Subcutaneous abdominal adipose tissue (tissue), 5 donors: Measurements from ENCODE around the gene KATNAL2.
"Not testable (repeated sequence)": the region's sequence is repeated elsewhere in the genome, so short reads cannot be mapped to it uniquely, and the experiment has no call there.

Source experiments
- H3K27ac ChIP-seq: one replicate; pipeline ENCODE4 v1.7.0; 2013; ENCODE audit warnings: low read depth, mild to moderate bottlenecking, inconsistent platforms, low read length, moderate library complexity
- H3K27me3 ChIP-seq, 5 donors: one replicate each; pipeline ENCODE4 v1.7.0; 2013; ENCODE audit warnings: low read length in 5 of 5, inconsistent platforms in 1 of 5; ENCODE audit not compliant: control insufficient read depth in 5 of 5, insufficient read depth in 4 of 5
- H3K36me3 ChIP-seq, 5 donors: one replicate each; pipeline ENCODE4 v1.7.0; 2013; ENCODE audit warnings: low read length in 5 of 5; ENCODE audit not compliant: control insufficient read depth in 5 of 5, insufficient read depth in 5 of 5
- H3K4me1 ChIP-seq, 5 donors: one replicate each; pipeline ENCODE4 v1.7.0; 2013; ENCODE audit warnings: low read length in 5 of 5, mild to moderate bottlenecking in 3 of 5, moderate library complexity in 1 of 5; ENCODE audit not compliant: control insufficient read depth in 5 of 5, insufficient read depth in 5 of 5
- H3K4me3 ChIP-seq, 5 donors: one replicate each; pipeline ENCODE4 v1.7.0; 2013; ENCODE audit warnings: low read length in 5 of 5, low read depth in 1 of 5
- H3K9ac ChIP-seq, 5 donors: one replicate each; pipeline ENCODE4 v1.7.0; 2013; ENCODE audit warnings: low read length in 5 of 5, mild to moderate bottlenecking in 4 of 5, moderate library complexity in 3 of 5
- H3K9me3 ChIP-seq, 5 donors: one replicate each; pipeline ENCODE4 v1.7.0; 2013; ENCODE audit warnings: low read length in 5 of 5; ENCODE audit not compliant: control insufficient read depth in 5 of 5
- donor health status: healthy.
- donor health status: healthy.
- donor health status: healthy.
- donor health status: healthy.
- donor health status: healthy.

Gene KATNAL2

DNA sequence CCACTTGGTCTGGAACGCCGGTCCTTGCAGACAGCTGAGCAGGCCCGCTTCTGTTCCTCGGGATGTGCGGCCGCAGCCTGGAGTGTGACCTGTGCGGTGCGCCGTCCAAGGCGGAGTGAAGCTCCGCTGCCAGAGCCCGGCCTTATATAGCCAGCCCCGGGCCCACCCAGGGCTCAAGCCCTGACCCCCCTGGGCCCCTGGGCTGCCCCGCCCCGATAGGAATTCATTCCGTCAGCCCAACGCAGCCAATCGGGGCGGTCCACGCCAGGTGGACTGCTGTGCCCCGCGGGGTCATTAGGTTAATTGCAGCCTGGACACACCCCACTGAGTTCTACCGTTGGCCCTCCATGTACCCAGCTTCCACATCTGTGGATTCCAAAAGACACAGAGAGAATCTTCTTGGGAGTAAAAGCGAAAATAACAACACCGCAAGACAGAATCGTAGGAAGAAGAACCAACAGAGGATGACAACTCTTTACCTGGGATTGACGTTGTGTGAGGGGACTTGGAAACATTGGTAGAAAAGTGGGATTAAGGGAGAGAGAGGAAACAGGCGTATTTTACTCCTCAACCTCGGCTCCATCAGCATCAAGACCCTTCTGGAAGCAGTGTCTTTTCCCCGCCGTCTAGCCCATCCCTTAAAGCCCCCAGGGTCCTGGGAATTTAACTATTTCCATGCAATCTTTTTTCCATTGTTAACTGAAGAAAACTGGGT lies 47.3 kb downstream of the KATNAL2 start:
- H3K9me3 ChIP-seq, H3K27me3 ChIP-seq, H3K4me1 ChIP-seq: not testable (repeated sequence)

DNA sequence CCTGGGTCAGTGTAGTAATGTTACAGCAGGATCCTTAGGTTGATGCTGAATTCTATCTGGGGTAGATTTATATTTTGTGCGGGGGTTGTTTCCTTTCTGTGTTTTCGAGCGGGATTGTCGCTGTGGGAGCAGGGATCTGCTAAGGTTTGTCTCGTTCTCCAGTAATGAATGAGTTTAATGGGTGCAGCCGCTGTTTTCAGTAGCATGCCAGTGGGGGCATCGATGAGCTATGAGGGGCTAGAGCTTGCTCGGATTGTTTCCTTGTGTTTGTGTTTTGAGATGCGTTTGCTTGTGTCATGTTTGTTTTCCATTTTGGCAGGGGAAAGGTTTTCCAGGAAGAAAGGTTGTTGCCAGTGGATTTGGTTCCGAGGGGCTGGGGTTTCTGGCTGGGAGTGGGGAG lies 48.9 kb downstream of the KATNAL2 start:
- not testable (repeated sequence) for H3K4me1 ChIP-seq, H3K9me3 ChIP-seq, H3K27ac ChIP-seq, H3K4me3 ChIP-seq, H3K27me3 ChIP-seq, H3K36me3 ChIP-seq, H3K9ac ChIP-seq

More for the DNA sequence above, 47.3 kb downstream of the KATNAL2 start:
- H3K27ac ChIP-seq, H3K36me3 ChIP-seq, H3K4me3 ChIP-seq, H3K9ac ChIP-seq: not testable (repeated sequence)

DNA sequence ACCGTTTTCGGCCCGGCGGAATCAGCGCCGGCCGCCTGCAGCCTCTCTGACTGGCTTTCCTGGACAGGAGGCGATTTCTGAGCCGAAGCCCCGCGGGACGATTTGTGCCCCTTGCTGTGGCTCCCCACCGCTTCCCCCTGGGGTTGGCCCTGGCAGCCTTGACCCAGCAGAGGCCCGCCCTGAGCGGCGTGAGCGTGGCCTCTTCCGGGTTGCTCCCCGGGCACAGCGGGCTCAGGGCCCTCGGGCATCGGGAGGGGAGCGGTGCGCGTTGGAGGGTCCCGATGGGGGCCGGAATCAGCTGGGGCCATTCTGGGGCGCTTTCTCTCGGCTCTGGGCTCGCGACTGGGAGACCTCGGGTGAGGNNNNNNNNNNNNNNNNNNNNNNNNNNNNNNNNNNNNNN lies 52.1 kb downstream of the KATNAL2 start:
- H3K27ac ChIP-seq, result not testable (repeated sequence)

DNA sequence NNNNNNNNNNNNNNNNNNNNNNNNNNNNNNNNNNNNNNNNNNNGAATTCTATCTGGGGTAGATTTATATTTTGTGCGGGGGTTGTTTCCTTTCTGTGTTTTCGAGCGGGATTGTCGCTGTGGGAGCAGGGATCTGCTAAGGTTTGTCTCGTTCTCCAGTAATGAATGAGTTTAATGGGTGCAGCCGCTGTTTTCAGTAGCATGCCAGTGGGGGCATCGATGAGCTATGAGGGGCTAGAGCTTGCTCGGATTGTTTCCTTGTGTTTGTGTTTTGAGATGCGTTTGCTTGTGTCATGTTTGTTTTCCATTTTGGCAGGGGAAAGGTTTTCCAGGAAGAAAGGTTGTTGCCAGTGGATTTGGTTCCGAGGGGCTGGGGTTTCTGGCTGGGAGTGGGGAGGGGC lies 102.5 kb downstream of the KATNAL2 start:
- not testable (repeated sequence) for H3K27ac ChIP-seq, H3K36me3 ChIP-seq, H3K27me3 ChIP-seq, H3K9ac ChIP-seq, H3K4me1 ChIP-seq, H3K9me3 ChIP-seq, H3K4me3 ChIP-seq

More for the DNA sequence above, 52.1 kb downstream of the KATNAL2 start:
- not testable (repeated sequence) for H3K27me3 ChIP-seq, H3K9me3 ChIP-seq, H3K9ac ChIP-seq, H3K4me1 ChIP-seq, H3K4me3 ChIP-seq, H3K36me3 ChIP-seq

DNA sequence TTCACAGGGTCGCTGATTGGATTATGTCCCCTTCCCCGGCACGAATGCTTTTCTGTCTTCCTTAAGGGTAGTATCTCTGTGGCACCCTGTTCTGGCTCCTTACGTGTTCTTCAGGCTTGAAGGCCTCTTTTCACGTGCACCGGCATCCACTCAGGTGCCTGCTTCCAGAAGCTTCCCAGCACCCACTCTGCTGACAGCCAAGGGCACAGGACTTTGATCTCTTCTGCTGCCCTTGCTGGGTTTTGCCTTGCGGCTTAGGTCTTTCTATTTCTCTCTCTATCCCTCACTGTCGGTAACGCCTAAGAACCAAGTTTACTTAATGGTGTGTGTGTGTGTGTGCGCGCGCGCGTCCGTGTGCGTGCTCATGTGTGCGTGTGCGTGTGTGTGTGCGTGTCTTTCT lies 103.4 kb downstream of the KATNAL2 start:
- not testable (repeated sequence) for H3K4me1 ChIP-seq, H3K36me3 ChIP-seq, H3K9ac ChIP-seq, H3K27me3 ChIP-seq, H3K4me3 ChIP-seq, H3K27ac ChIP-seq, H3K9me3 ChIP-seq

DNA sequence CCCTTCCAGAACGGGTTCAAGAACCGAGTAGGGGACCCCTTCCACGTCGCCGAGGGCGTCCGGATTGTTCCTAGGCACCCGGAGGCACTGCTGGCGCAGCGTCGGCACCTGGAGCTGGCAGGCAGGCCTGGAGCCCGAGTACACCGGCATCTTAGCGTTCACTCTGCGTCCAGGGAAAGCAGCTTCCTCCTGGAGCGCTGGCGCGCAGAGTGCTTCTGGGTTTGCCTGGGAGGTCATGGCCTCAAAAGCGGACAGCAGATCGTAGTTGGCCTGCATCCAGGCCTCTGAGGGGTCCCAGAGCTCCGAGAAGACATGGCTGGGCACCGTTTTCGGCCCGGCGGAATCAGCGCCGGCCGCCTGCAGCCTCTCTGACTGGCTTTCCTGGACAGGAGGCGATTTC lies 105.4 kb downstream of the KATNAL2 start:
- not testable (repeated sequence) for H3K9me3 ChIP-seq, H3K27ac ChIP-seq, H3K4me1 ChIP-seq, H3K27me3 ChIP-seq, H3K4me3 ChIP-seq, H3K9ac ChIP-seq, H3K36me3 ChIP-seq

DNA sequence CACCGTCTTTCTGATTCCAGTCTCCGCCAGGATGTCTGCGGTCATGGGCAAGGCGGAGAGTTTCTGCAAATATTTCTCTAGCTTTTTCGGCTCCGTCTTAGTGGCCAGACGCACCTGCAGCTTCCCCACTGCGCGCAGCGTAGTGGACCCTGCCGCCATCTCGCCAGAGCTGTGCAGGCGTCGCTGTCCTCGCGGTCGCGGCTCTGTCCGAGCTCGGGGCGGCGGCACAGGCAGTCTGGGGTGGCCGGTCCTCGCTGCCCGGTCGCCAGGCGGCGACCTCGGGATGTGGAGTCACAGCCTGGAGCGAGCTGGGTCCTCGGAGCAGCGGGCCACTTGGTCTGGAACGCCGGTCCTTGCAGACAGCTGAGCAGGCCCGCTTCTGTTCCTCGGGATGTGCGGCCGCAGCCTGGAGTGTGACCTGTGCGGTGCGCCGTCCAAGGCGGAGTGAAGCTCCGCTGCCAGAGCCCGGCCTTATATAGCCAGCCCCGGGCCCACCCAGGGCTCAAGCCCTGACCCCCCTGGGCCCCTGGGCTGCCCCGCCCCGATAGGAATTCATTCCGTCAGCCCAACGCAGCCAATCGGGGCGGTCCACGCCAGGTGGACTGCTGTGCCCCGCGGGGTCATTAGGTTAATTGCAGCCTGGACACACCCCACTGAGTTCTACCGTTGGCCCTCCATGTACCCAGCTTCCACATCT lies 106.5 kb downstream of the KATNAL2 start:
- H3K36me3 ChIP-seq, H3K9ac ChIP-seq, H3K27me3 ChIP-seq, H3K9me3 ChIP-seq, H3K4me1 ChIP-seq, H3K27ac ChIP-seq, H3K4me3 ChIP-seq: not testable (repeated sequence)

DNA sequence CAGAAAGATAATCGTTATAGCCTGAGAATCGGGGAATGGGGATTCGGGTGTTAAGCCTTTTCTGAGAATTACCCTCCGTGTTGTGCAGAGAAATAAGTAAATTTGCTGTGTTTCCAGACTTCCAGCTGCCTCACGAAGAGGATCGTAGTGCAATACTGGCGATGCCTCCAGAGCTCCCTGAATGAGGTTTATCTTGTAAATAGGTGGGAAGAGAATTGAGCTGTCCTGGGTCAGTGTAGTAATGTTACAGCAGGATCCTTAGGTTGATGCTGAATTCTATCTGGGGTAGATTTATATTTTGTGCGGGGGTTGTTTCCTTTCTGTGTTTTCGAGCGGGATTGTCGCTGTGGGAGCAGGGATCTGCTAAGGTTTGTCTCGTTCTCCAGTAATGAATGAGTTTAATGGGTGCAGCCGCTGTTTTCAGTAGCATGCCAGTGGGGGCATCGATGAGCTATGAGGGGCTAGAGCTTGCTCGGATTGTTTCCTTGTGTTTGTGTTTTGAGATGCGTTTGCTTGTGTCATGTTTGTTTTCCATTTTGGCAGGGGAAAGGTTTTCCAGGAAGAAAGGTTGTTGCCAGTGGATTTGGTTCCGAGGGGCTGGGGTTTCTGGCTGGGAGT lies 108.3 kb downstream of the KATNAL2 start:
- H3K9ac ChIP-seq, H3K27ac ChIP-seq, H3K4me1 ChIP-seq, H3K36me3 ChIP-seq, H3K4me3 ChIP-seq, H3K9me3 ChIP-seq, H3K27me3 ChIP-seq: not testable (repeated sequence)

DNA sequence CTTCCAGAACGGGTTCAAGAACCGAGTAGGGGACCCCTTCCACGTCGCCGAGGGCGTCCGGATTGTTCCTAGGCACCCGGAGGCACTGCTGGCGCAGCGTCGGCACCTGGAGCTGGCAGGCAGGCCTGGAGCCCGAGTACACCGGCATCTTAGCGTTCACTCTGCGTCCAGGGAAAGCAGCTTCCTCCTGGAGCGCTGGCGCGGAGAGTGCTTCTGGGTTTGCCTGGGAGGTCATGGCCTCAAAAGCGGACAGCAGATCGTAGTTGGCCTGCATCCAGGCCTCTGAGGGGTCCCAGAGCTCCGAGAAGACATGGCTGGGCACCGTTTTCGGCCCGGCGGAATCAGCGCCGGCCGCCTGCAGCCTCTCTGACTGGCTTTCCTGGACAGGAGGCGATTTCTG lies 111.3 kb downstream of the KATNAL2 start:
- H3K36me3 ChIP-seq, H3K9me3 ChIP-seq, H3K27me3 ChIP-seq, H3K4me3 ChIP-seq, H3K9ac ChIP-seq, H3K4me1 ChIP-seq, H3K27ac ChIP-seq: not testable (repeated sequence)

DNA sequence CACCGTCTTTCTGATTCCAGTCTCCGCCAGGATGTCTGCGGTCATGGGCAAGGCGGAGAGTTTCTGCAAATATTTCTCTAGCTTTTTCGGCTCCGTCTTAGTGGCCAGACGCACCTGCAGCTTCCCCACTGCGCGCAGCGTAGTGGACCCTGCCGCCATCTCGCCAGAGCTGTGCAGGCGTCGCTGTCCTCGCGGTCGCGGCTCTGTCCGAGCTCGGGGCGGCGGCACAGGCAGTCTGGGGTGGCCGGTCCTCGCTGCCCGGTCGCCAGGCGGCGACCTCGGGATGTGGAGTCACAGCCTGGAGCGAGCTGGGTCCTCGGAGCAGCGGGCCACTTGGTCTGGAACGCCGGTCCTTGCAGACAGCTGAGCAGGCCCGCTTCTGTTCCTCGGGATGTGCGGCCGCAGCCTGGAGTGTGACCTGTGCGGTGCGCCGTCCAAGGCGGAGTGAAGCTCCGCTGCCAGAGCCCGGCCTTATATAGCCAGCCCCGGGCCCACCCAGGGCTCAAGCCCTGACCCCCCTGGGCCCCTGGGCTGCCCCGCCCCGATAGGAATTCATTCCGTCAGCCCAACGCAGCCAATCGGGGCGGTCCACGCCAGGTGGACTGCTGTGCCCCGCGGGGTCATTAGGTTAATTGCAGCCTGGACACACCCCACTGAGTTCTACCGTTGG lies 112.4 kb downstream of the KATNAL2 start:
- not testable (repeated sequence) for H3K9me3 ChIP-seq, H3K27me3 ChIP-seq

More for the DNA sequence above, 112.4 kb downstream of the KATNAL2 start:
- not testable (repeated sequence) for H3K9ac ChIP-seq, H3K4me3 ChIP-seq, H3K4me1 ChIP-seq, H3K36me3 ChIP-seq, H3K27ac ChIP-seq
